NCI-H128 (cell line): ENCODE results near the gene PLXDC2.
"Not testable (repeated sequence)": the region's sequence is repeated elsewhere in the genome, so short reads cannot be mapped to it uniquely, and the experiment has no call there.

Source experiments
- DNase-seq: peaks from one replicate; lab custom pipeline; 2025; ENCODE audit not compliant: unreplicated experiment; lab: John Stamatoyannopoulos, UW

The PLXDC2 gene

DNA sequence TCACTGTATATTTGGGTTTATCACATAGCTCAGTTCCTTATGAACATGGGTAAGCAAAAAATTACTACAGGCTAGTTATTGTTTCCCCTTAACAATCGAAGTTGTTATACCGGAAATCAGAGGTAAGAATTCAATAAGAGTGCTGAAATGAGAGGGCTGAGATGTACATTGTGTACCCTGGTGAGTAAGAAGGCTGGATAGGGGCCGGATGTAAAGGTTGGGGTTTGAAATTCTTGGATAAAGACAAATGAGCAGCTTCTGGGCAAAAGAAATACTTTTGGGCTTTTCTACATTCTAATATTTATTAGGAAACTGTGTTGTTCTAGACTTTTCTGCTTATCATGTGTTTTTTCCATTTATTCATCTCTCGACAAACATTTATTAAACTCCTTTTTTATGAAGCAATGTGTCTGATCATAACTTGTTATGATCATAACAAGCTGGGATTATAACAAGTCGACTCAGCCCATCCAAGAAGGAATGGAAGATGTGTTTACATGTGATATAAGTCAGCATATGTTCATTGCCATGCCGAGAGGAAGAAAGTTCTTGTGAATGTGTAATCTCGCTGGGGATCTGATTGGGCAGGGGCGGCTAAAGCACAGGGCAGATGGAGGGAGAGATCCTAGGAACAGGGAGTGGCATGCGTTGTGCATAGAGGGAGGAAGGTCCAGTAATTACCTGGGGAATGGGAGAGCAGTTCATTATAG lies 155.3 kb downstream of the PLXDC2 start:
- DNase-seq, result no peak

DNA sequence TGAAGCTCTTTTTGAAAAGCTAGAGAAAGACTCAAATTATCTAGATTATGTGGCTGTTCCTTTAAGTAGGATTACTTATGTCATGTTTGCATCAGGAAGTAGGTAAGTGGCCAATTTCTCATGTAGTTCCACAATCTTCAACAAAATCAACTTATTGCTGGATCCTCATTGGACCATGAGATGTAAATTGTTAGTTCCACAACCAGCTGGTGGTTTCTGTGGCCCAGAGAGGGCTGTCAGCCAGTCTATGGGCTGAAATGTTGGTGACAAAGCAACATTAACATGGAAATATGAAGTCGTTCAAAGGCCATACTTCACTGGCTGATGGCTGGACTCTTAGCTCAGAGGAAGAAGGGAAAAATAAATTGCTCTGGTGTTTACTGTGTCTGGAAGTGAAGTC lies 157.9 kb downstream of the PLXDC2 start:
- no peak for DNase-seq

DNA sequence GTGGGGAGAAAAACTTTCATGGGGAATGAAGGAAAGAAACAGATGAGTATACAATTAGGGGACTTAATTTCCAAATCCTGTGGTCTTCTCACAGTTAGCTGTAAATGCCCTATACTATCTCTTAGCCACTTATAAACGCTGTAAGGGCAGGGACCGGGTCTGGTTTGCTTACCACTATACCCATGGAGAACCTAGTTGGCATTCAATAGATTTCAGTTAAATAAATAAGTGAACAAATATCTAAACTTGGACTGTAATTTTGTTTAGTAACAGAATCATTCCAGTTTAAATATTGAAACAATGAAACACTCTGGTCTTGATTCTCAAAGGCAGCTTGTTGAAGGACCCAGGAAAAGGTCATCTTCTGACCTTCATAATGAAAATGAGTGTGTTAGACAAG lies 158.3 kb downstream of the PLXDC2 start:
- no peak for DNase-seq

DNA sequence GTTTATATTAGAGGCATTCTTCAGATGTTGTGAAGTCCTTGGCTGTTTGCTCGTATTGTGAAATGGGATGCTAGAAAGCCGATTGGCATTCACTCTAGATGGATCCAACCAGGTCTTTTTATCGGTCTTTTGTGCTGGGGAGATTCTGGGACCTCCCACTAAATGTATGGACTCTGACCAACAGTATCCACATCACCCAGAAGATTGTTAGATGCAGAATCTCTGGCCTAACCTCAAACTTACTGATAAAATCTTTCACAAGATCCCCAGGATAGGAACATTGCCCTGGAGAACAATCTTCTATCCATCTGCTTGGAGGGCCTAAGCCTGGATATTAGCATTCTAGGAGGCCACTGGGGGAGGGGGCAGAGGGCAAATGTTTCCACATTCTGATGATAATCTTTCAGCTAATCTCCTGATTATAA lies 160.9 kb downstream of the PLXDC2 start:
- no peak for DNase-seq

DNA sequence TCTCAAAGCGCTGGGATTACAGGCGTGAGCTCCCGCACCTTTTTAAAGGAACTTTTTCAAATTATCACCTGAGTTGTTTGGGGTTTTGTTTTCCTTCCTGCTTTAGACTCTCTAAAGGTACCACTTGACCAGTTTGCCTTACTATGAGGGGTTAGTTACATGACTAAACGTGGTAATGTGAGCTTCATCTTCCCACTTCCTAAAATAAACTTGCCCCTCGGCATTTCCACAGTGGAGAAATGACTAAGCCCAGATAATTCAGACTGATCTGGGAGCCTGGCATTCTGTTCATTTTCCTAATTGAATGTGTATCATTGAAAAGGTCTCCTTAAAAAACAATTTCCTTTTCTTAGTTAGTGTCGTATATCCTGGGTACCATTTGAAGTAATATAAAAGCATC lies 163.4 kb downstream of the PLXDC2 start:
- no peak for DNase-seq

DNA sequence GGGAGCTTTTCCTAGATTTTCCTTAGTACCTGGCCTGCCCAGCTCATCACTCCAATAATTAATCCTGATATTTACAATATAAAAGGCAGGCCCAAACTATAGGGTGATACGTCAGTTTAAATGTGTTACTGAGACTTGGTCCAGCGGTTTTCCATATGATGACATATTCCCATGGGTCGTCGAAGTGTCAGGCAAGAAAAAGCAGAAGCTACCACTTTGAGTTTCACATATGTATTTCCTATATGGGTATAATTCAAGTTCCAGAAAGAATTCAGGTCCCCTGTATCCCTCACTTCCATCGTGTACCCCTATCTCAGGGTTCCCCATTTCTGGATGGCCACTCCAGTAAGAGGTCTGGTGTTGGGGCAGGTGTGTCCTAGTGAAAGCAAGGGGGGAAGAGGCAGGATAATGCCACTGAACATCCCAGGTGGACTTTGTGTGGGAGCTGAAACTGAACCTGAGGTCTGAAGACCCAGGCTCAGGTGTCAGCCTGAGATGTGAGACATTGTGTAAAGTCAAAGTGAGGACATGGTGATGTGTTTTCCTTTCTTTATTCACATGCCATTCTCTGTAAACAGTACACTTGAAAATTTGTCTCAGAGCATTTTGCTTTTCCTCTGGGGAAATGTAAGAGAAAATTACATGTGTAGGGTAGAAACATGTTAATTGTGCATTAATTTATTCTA lies 167.8 kb downstream of the PLXDC2 start:
- DNase-seq, result no peak

DNA sequence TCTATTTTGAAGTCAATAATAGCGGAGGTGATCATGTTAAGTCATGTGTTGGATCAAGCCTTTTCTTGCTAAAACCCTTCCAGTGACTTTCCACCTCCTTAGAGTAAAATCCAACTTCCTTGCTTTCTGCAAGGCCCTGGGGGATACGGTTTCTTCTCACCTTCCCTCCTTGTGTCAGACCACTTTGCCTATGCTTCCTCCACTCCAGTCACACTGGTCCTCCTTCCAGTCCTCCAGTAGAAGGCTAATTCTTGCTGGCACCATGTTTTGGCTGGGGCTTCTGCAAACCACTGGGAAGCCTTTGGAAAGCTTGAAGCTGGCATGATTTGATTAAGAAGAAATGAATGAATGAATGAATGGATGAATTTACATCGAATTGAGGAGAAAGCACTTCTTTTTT lies 169.5 kb downstream of the PLXDC2 start:
- DNase-seq, result no peak

DNA sequence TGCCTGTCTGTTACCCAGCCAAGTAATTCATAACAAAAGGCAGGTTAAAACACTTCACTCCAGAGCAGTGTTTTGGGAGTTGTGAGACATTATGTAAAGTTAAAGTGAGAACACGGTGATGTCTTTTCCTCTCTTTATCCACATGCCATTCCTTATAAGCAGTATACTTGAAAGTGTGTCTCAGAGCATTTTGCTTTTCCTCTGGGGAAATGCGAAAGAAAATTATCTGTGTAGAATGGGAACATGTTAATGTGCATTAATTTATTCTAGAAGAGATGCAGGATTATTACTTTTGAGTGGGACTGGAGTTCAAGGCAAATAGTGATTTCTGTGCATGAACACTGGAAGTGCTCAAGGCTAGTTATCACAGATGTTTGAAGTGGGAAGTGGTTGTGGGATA lies 170.4 kb downstream of the PLXDC2 start:
- DNase-seq, result no peak

DNA sequence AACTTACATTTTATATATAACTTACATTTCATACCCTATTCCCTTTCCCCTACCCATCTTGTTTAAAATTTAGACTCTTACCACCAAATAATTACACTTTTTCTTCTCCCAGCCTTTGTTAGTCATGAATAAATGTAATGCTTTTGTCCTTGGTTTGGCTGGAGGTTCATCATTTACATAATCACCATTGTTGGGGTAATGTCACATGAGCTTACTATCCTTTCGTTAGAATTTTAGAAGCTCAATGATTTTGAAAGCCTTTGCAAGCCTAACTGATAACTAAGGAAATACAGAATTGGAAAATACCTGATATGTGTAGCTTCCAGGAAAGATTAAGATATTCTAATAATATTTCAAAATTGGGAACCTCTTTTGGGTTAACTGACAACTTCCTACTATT lies 171.7 kb downstream of the PLXDC2 start:
- DNase-seq, result no peak

DNA sequence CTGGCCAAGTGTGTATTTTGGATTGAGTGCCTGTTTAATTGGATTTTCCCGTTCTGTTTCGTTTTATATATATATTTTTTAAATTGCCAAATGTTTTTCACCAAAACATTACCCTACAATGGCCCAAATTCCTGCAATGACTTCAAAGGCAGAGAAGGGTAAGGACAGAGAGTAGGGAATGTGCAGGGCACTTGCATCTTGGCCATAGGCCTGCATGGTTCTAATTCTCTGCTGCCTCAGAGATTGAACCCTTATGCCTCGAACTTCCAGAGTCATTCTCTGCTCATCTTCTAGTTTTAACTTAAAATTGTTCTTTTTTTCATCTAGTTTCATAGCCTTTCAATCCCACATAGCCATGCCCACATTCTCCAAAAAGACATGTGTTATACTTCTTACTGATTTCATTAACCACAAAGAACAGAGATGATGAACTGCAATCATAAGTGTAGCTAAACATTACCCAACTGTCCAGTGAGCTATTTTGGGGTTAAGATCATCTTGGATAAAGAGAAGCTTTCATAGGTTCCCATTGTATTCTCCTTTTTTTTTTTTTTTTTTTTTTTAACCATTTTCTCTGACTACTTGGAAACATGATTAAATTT lies 177.6 kb downstream of the PLXDC2 start:
- DNase-seq, result no peak

DNA sequence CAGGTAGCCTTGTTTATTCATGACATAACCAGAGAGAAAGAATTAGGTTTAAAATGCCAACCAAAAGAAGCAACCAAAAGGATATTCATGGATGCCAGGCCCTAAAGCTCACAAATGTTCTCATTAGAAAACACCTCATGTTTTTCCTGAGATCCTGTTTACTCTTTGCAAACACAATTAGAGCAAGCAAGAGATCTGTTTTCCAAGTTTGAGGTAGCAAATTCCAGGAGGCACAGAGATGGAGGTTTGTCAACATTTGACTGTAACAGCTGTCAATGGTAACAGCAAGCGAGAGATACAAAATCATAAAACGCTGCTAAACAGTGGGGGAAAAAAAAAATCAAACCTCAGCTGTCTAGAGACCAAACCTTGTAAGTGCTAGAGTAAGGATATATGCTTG lies 182.2 kb downstream of the PLXDC2 start:
- DNase-seq, result no peak

DNA sequence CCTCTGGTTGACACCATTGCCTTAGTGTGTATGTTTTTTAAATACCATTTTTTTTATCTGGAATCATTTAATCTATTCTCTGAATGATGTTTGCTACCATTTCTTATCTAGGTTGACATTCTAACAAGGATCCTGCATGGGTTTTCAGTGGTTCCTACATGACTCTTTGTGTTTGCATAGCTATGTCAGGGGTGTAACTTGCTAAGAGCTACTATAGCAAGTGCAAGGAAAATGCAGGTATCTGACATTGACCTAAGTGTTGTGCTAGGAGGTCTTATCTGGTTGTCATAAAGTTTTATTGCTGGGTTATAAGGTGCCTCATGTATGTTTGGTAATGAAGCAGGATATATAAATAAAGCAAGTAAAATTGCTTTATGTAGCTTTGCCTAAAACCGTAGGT lies 183.2 kb downstream of the PLXDC2 start:
- DNase-seq, result no peak

DNA sequence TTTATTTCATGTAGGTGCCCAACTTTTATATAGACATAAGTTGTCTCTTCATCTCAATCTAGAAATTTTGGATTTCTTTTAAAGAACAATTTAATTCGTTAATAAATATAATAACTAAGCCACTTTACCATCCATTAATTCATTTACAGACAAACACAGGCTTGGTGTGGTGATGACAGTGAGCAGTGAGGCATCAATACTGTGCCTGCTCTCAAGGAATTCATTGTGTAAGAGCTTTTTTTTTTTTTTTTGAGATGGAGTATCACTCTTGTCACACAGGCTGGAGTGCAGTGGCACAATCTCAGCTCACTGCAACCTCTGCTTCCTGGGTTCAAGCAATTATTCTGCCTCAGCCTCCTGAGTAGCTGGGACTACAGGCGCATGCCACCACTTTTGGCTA lies 185.8 kb downstream of the PLXDC2 start:
- DNase-seq, result not testable (repeated sequence)

DNA sequence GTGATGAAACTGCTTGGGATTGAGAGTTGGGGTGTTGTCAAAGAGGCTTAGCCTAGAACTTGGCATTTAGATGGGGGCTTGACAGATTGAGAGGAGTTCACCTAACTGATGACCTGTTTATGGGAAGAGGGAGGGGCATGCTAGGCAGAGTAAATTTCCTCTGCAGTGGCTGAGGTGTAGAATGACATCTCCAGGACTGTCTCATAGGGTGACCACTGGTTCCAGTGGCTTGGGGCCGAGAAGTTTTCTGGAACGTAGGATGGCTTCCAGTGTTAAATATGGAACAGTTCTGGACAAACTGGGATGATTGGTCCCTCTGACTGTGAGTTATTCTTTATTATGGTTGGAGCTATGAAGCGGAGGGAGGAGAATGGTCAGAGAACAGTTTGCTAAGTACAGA lies 186.4 kb downstream of the PLXDC2 start:
- no peak for DNase-seq

DNA sequence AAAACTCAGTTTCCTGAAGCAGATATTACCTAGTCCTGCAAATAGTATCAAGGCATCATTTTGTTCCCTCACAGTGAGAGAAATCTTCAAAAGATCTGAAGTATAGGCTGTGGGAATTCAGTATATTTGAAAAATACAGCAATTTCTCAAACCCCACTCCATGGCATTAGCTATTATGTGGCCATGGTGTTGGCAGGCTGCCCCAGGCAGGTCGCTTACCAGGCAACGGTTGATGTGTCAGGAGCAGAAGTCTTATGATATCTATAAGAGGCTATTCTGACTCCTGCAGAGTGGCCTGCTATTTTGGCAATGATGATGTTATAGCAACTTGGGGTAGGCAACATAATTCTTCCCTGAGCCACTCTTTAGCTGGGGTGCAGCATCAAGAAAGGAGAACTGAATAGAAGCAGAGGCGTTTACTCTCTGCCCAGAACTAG lies 187.9 kb downstream of the PLXDC2 start:
- no peak for DNase-seq

DNA sequence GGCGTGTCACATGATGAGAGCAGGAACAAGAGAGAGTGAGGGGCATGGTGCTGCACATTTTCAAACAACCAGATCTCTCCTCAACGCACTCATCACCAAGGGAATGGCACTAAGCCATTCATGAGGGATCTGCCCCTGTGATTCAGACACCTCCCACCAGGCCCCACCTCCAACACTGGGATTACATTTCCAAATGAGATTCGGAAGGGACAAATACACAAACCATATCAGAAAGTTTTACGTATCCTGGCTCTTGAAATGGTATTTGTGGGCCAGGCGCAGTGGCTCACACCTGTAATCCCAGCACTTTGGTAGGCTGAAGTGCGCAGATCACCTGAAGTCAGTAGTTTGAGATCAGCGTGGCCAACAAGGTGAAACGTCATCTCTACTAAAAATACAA lies 189.4 kb downstream of the PLXDC2 start:
- DNase-seq, result no peak

DNA sequence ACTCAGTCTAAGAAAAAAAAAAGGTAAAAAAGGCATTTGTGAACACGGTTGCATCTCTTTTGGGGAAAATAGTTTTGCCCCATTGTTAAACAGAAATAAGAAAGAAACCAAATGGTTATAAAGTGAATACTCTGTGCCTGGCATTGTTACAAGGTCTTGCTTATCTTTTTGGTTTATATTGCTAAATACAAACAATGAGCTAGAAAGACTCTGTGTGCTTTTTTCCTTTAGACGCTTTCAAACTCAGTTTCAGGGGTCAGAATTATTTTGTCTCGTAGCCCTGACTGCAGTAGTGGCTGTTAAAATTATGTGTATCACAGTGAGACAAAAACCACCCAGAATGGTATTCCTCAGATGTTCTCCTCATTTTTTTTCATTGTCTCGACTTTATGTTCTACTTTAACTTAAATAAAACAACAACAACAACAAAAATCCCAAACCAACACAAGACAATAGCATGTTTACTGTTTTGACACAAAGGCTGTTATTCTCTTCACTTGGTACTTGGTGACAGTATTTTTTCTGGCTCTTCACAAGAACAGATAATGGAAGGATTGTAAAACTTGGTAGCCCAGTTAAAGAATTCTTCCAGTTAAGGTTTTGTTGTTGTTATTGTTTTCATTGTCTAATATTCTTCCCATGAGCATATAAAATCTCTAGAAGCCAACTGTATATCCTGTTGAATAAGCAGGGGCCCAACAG lies 190.1 kb downstream of the PLXDC2 start:
- DNase-seq, result no peak

DNA sequence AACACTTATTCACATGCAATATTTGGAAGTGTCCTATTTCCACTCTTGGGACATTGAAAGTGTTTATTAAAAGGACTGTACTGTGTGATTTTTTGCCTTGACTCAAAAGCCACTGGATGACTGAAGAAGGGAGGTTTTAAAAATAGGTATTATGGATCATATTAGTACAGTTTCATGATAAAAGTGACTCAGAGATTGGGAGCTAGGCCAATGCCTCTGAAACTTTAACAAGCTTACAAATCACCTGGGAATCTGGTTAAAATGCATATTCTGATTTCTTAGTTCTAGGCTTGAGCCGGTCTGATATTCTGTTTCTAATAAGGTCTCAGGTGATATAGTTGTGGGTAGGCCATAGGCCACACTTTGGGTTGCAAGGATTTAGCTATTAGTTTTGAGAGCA lies 191.2 kb downstream of the PLXDC2 start:
- DNase-seq, result no peak

DNA sequence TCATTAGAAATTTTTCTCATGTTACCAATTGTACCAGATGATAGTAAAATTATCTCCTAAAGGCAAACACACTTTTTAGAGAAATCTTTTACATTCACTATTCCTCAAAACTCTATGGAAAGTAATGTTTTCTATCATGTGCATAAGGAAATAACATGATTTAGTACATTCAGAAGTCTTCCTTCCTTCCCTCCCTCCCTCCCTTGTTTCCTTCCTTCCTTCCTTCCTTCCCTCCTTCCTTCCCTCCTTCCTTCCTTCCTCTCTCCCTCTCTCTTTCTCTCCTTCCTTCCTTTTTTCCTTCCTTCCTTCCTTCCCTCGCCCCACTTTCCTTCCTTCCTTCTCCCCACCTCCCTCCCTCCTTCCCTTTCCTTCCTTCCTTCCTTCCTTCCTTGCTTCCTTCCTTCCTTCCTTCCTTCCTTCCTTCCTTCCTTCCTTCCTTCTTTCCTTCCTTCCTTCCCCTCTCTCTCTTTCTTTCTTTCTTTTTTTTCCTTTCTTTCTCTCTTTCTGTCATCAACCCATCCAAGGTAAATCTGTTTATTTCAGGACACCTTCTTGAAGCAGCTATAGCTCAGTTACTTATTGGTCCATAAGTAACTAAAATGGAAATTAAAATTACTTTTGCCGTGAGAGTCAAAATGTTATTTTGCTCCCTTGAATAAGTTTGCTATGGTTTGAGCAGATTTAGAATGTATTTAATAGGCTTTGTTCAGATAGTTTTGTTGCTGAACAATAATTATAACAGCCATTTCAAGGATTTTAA lies 197.9 kb downstream of the PLXDC2 start:
- DNase-seq, result no peak

DNA sequence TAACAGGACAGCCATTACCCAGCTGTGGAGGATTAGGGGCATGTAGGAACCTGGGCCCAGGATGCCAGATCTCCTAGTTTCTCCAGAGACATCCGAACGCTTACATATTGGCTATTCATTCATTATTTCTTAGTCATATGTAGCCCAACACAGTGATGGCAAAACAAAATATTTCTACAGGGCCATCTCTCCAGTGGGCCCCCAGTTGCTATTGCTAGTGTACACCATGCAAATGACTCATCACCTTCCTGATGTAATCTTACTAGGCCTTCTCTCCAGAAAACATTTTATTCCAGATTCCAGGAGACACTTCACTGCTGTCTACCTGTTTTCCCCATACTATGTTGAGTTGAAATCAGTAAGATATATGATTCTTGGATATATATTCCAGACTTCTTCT lies 201.7 kb downstream of the PLXDC2 start:
- DNase-seq, result no peak

DNA sequence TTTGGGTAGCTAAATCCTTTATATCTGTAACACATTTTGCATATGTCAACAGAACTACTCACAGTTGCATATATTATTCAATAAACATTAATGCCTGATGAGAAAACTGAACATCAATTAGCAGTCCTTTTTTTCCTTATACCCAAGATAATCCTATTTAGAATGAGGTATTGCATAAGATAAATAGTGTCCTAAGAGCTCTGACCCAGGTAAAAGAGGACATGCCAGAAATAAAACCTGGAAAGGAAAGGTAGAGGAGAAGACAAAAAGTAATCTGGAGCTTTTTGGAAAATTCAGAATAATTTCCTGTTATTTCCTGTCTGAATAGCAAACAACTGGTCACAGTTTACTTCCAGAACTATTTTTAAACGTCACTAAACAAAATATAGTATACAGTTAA lies 204.4 kb downstream of the PLXDC2 start:
- no peak for DNase-seq
